Measurements from ENCODE around the gene MEI1.

The MEI1 gene

GRCh38 chr22:41799486-41800347 lies 100.4 kb downstream of the MEI1 start:
- DNase-seq = peak; percentile 36

GRCh38 chr22:41800348-41801146 lies 101.2 kb downstream of the MEI1 start, which contains the start of gene CCDC134:
Gene CCDC134, plus strand, starts transcription at chr22:41800679. Its CDS starts 8,212 bp downstream, at chr22:41808891.
- peak; percentile 93 for DNase-seq

GRCh38 chr22:41801147-41801819 lies 102.0 kb downstream of the MEI1 start:
- DNase-seq = no peak

- DNase-seq = no peak
Measured at GRCh38 chr22:41801886-41802285, 102.6 kb downstream of the MEI1 start.

GRCh38 chr22:41805639-41806038 lies 106.3 kb downstream of the MEI1 start:
- DNase-seq = no peak

- DNase-seq = no peak
Measured at GRCh38 chr22:41808400-41808799, 109.1 kb downstream of the MEI1 start.

GRCh38 chr22:41810022-41810421 lies 110.7 kb downstream of the MEI1 start:
- DNase-seq = no peak

GRCh38 chr22:41812805-41813545 lies 113.7 kb downstream of the MEI1 start:
- no peak for DNase-seq

- DNase-seq = no peak
Measured at GRCh38 chr22:41813726-41814410, 114.6 kb downstream of the MEI1 start.

GRCh38 chr22:41815716-41816115 lies 116.4 kb downstream of the MEI1 start:
- no peak for DNase-seq

- DNase-seq = no peak
Measured at GRCh38 chr22:41816241-41816640, 116.9 kb downstream of the MEI1 start.

GRCh38 chr22:41816871-41817270 lies 117.6 kb downstream of the MEI1 start:
- DNase-seq = no peak

- DNase-seq = no peak
Measured at GRCh38 chr22:41818011-41818410, 118.7 kb downstream of the MEI1 start.

GRCh38 chr22:41818596-41818995 lies 119.3 kb downstream of the MEI1 start:
- no peak for DNase-seq

- no peak for DNase-seq
Measured at GRCh38 chr22:41819257-41819656, 120.0 kb downstream of the MEI1 start.

GRCh38 chr22:41820447-41820846 lies 121.1 kb downstream of the MEI1 start:
- DNase-seq = no peak

GRCh38 chr22:41821471-41822316 lies 122.4 kb downstream of the MEI1 start:
- no peak for DNase-seq

- DNase-seq = peak; percentile 51
Measured at GRCh38 chr22:41822317-41823057, 123.2 kb downstream of the MEI1 start.

GRCh38 chr22:41823797-41824196 lies 124.5 kb downstream of the MEI1 start:
- no peak for DNase-seq

GRCh38 chr22:41825376-41825775 lies 126.1 kb downstream of the MEI1 start:
- no peak for DNase-seq
